ENCODE results near the gene PHACTR2.
A peak's percentile ranks its signal among the peaks of the same experiment; 100 is the strongest.
"Not testable (repeated sequence)": the region's sequence is repeated elsewhere in the genome, so short reads cannot be mapped to it uniquely, and the experiment has no call there.

The PHACTR2 gene

GRCh38 chr6:143766185-143766553 lies 88.4 kb downstream of the PHACTR2 start:
- DNase-seq (ENCODE audit: low read depth), result no peak

- DNase-seq (ENCODE audit: low read depth), result no peak
Measured at GRCh38 chr6:143767433-143767832, 89.7 kb downstream of the PHACTR2 start.

- DNase-seq (ENCODE audit: low read depth), result no peak
Measured at GRCh38 chr6:143772116-143773086, 94.6 kb downstream of the PHACTR2 start.

GRCh38 chr6:143773506-143774150 lies 95.9 kb downstream of the PHACTR2 start:
- DNase-seq (ENCODE audit: low read depth), result no peak

GRCh38 chr6:143774347-143774746 lies 96.6 kb downstream of the PHACTR2 start:
- no peak for DNase-seq (ENCODE audit: low read depth)

- DNase-seq (ENCODE audit: low read depth), result no peak
Measured at GRCh38 chr6:143775336-143775735, 97.6 kb downstream of the PHACTR2 start.

- DNase-seq (ENCODE audit: low read depth), result no peak
Measured at GRCh38 chr6:143778926-143779325, 101.2 kb downstream of the PHACTR2 start.

- no peak for DNase-seq (ENCODE audit: low read depth)
Measured at GRCh38 chr6:143782481-143782880, 104.7 kb downstream of the PHACTR2 start.

GRCh38 chr6:143783077-143783476 lies 105.3 kb downstream of the PHACTR2 start:
- DNase-seq (ENCODE audit: low read depth), result no peak

GRCh38 chr6:143784316-143784715 lies 106.6 kb downstream of the PHACTR2 start:
- DNase-seq (ENCODE audit: low read depth), result no peak

- DNase-seq (ENCODE audit: low read depth), result not testable (repeated sequence)
Measured at GRCh38 chr6:143786371-143786770, 108.6 kb downstream of the PHACTR2 start.

GRCh38 chr6:143792402-143793279 lies 114.9 kb downstream of the PHACTR2 start:
- DNase-seq (ENCODE audit: low read depth), result no peak

GRCh38 chr6:143793280-143793619 lies 115.5 kb downstream of the PHACTR2 start:
- DNase-seq (ENCODE audit: low read depth), result no peak

- DNase-seq (ENCODE audit: low read depth), result not testable (repeated sequence)
Measured at GRCh38 chr6:143796551-143796950, 118.8 kb downstream of the PHACTR2 start.

- DNase-seq (ENCODE audit: low read depth), result not testable (repeated sequence)
Measured at GRCh38 chr6:143798487-143798886, 120.7 kb downstream of the PHACTR2 start.

- no peak for DNase-seq (ENCODE audit: low read depth)
Measured at GRCh38 chr6:143802833-143803565, 125.2 kb downstream of the PHACTR2 start.

- no peak for DNase-seq (ENCODE audit: low read depth)
Measured at GRCh38 chr6:143803769-143804568, 126.2 kb downstream of the PHACTR2 start.

GRCh38 chr6:143804835-143805239 lies 127.1 kb downstream of the PHACTR2 start:
- DNase-seq (ENCODE audit: low read depth), result no peak

- peak; percentile 49 for DNase-seq (ENCODE audit: low read depth)
Measured at GRCh38 chr6:143806282-143807102, 128.7 kb downstream of the PHACTR2 start.

Measured in activated gamma-delta T cell treated with anti-CD3 and anti-CD28 coated beads, Interleukin-2, amount 50 U/mL, for 16 hours (primary cell).